ENCODE measurements around the gene CPTP. TPM values are rescaled to one million over a fixed set of nuclear protein-coding genes. Genes with fewer than 3 reads are reported as not detected.

Gene CPTP
- total RNA-seq, 1 donor from 2014 or later: 20.8 TPM

DNA sequence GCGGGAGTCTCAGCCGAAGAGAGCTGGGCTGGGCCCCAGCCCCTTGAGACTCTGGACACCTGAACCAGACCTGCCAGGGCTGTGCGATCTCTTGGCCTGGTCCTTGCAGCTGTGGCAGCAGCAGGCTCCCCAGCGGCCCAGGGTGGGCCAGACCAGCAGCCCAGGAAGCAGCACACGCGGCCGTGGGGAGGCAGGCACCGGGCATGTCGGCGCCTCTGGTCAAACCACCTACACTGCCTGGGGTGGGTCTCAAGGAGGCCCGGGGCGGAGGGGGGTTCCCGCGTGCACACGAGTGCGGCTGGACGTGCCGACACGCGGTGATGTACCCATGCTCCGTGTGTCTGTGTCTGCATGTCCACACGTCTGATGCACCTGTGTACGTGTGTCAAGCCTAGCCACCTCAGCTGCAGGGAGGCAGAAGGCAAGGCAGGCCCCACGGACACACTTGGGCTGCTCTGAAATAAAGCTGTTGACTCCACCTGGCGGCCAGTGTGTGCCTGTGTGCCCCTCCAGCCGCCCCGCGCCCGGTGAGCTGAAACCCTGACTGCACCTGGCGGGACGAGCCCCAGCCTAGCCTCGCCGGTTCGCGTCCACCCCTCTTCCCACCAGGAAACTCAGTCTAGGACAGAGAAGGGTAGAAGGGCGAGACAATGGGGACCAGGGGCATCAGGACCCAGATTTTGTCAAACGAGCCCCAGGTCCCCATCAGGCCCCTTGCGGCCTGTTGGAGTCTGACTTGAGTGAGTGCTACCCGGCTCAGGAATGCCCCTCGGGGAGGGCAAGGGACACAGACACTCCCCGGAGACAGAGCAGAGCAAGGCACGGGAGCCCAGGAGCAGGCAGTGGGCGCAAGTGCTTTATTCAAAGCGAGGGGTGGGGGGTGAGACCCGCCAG lies 32.8 kb upstream of the CPTP start:
- intact Hi-C loops (cut with micrococcal nuclease): loop anchor here (2.0 to 5.0 kb wide), 2 partner anchors 259 to 309 kb away; partner anchors contain the start of gene PERM1

DNA sequence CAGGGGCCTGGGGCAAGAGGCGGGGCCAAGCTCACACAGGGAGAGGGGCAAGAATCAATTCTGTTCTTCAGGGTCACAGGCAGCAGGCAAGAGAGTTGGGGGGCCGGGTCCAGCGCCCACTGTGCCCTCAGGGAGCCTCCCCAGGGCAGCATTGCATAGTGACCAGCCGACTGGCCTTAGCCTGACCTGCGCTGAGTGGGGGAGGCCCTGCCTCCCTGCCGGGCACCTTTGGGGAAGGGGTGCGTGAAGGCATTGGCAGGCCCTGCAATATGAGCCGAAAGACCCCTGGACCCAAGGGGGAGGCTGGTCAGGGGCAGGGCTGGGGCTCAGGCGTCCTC lies 32.2 kb upstream of the CPTP start:
- intact Hi-C loops (cut with micrococcal nuclease): loop anchor here (5.0 kb wide), 1 partner anchor 310 kb away; the partner anchor contains the start of gene PERM1

DNA sequence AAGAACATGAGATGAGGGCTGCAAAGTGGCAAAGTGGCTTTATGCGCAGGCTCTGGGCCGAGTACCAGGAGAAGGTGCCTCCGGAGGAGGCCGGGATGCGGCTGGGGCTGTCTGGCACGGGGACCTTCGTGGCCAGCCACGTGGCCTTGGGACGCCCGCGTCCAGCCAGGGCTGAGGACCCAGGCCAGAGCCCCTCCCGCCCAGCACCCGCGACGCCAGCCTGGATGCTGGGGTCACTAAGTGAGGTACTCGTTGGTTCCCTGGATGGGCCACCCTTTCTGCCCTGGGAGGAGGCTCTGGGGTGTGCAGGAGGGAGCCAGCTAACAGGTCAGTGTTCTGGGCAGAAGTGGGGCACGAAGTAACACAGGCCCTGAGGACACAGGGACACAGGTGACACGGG lies 31.8 kb upstream of the CPTP start:
- intact Hi-C loops (cut with micrococcal nuclease): loop anchor here (5.0 kb wide), 1 partner anchor 311 kb away; the partner anchor contains the start of gene PERM1

DNA sequence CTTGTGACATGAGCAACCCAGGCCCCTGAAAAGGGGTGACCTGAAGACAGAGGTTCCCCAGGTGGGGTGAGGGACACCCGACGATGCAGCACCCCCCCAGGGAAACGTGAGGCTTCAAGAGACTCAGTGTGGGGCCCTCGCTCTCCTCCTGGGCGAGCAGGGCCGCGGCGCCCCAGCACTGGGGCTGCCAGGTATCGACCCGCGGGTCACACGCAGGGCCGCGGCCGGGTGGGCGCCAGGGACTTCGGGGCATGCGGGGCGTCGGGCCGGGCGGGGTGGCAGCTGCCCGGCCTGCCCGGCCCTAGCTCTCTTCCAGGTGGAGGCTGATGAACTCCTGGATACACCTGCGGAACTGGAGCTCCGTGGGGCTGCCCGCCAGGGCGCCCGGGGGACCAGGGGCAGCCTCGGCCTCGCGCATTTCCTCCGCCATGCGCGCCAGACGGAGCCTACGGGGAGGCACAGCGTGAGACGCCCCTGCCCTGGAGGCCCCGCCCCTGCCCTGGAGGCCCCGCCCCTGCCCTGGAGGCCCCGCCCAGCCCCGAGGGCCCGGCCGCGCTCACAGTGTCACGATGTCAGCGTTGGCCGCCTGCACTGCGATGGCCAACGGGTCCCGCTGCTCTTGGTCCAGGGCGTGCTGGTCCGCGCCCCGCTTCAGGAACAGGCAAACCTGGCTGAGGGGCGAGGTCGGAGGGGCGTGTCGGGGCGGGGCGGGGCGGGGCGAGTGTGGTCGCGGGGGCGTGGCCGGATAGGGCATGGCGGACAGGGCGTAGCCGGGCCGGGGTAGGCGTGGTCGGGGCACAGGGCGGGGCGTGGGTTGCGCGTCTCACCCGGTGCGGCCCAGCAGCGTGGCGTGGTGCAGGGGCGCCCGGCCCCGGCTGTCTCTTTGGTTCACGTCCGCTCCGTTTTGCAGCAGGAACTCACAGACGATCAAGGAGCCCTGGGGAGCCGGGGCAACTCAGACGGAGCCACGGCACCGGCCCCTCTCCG lies 31.0 kb upstream of the CPTP start:
- intact Hi-C loops (cut with micrococcal nuclease): loop anchor here (5.0 kb wide), 1 partner anchor 311 kb away; the partner anchor contains the start of gene PERM1

DNA sequence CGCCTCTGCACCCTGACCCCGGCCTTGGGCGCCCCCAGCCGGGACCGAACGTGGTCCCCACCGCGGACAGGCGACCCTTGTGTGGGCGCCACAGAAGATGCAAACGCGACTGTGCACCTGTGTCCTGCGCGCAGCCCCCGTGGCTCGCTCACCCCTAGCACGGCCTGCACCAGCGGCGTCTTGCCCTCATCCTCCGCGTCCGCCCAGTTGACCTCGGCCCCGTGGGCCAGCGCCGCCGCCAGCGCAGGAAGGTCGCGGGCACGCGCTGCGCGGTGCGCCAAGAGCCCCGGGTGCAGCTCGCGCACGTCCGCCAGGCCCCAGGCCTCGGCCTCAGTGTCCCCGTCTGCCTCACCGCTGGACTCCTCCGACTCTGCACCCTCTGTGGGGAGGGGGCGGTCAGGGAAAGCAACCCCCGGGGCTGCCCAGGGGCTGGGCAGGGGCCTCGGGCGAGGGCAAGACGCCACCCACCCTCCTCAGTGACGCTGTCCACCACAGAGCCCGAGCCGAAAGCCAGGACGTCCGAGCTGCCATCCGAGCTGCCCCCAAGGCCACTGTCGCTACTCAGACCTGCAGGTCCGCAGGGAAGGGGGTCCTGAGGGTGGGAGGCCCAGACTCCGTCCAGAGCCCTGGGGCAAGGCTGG lies 30.2 kb upstream of the CPTP start:
- intact Hi-C loops (cut with micrococcal nuclease): loop anchor here (5.0 kb wide), 1 partner anchor 312 kb away; the partner anchor contains the start of gene PERM1

DNA sequence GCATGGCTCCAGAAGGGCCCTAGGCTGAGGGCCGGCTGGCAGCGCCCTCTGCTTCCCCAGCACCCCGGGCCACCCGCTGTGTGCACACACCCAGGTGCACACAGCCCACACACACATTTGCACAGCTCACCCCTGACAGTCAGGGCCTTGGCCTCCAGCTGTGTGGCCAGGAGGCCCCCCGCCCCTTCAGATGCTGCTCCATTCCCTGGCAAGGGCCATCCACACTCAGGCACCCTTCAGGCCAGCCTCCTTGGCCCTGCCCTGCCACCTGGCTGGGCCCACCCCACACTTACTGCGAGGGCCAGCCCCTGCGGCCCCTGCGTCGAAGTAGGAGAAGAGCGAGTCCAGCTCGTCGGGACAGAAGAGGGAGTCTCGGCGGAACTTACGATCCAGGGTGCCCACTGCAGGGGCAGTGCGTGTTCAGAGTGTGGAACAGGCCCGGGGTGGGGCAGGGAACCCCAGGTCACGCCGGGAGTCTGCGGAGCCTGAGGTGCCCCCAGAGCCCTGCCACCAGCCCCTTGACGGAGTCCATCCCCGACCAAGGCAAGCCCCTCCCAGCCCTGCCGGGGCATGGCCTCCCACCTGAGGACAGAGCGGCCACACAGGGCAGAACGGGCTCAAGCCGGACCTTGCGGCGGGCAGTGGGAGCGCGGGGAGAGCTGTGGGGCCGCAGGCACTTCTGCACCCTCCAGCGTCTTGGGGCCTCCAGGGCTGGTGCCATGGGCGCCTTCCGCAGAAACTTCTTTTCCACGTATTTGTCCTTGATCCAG lies 29.3 kb upstream of the CPTP start:
- intact Hi-C loops (cut with micrococcal nuclease): no loop called here

DNA sequence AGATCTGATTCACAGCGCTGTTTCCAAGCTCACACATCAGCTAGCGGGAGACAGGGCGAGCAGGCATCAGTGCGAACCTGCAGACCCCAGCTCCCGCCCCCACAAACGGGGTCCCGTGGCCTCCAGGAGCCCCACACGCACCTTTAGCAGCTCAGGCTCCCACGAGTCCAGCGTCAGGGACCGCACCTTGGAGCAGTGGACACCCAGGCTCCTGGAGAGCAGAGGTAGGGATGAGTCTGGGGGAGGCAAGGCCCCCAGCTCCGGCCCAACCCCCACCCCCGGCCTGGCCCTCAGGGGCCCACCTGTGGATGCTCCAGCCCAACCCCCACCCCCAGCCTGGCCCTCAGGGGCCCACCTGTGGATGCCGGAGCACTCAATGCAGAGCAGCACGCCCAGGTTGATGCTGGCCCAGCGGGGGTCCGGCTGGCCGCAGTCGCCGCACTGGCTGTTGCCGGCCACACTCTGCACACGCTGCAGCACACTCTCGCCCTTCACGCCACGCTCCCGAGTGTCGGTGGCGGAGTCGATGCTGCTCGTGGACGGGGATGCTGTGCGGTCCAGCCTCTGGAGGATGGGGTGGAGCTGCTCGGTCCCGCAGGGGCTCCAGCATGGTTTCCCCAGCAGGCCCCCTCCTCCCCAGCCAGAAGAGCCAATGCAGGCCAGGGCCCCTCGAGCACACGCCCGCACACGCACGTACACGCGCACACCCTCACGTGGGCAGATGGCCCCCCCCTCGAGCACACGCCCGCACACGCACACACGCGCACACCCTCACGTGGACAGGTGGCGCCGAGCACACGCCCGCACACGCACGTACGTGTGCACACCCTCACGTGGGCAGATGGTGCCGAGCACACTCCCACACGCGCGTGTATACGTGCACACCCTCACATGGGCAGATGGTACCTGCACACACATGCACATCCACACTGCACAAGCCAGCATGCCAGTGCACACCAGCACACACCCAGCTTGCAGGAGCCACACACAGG lies 28.2 kb upstream of the CPTP start:
- intact Hi-C loops (cut with micrococcal nuclease): no loop called here

DNA sequence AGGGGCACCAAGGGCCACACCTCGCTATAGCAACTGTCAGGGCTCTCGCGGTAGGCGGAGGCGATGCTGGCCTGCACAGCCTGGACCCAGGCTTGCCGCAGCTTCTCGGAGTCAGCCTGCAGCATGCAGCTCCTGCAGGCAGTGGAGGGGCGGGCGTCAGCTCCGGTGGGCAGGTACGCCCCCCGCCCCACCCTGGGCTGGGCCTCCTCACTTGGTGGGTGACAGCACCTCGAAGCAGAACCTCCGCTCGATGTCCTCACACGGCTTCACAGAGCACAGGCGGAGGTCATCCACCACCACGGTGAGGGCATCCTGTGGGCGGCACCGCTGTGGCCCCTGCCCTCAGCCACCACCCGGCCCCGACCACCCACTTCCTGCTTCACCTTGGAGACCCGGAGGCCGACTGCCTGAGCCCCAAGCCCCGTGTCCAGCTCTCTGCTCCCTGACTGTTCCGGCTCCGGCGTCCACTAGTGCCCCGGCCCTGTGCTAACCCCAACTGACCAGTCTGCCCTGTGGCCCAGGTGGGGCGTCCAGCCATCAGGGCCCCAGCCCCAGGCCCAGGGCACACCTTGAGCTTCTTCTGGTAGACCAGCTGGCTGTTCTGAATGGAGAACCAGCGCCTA lies 26.7 kb upstream of the CPTP start:
- intact Hi-C loops (cut with micrococcal nuclease): no loop called here

DNA sequence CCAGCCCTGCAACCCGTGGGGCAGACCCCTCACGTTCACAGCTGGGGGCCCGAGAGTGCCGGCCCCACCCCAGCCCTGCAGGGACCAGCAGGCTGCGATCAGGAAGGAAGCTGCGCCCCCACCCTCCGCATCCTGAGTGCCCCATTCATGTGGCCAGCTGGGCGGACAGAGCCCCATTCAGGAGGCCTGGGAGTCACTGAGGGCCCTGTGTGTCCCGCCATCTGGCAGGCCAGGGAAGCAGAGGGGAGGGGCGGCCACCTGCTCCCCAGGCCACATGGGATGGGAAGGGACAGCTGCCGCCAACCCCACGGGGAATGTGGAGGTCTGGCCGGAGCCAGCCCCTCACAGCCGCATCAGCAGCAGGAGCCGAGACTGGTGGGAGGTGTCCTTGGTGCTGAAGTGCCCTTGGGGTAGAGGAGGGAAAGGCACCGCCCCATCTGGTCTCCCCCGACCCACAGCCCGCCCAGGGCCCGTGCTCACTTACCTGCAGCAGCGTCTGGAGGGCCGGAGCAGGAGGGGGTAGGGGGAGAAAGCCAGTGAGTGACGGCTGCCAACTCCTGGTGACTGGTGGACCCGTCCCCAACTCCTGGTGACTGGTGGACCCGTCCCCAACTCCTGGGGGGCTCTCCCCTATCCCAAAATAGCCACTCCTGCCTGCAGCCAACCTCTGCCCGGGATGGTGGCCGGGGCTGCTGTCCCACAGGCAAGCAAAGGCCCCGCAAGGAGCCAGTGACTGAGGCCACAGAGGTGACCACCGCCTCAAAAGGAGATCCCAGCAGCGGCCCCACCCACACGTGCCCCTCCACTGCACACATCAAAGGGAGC lies 25.5 kb upstream of the CPTP start:
- intact Hi-C loops (cut with micrococcal nuclease): no loop called here

DNA sequence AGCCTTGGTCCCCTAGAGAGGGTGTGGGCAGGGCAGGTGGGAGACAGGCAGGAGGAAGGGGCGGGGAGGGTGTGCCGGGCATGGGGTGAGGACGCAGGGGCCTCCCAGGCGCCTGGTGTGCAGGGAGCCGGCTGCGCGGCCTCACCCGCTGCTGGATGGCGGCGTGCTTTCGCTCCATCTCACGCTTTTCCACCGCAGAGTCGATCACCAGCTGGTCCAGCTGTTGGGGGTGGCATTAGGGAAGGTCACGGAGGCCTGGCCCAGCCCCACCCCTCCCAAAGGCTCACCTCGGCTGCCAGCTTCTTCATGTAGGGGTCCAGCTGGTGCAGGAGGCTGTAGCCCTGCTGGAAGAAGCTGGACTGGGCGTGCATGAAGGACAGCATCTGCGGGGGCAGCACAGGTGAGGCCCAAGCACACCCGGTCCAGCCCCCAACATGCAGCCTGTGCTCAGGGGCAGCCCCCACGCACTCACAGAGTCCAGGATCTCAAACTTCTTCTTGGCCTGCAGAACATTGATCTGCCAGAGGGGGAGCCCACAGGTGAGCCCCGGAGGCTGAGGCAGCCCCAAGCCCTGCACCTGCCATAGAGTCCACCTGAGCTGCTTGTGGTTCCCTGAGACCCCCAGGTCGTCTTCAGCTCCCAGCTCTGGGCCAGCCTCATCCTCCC lies 24.8 kb upstream of the CPTP start:
- intact Hi-C loops (cut with micrococcal nuclease): no loop called here

DNA sequence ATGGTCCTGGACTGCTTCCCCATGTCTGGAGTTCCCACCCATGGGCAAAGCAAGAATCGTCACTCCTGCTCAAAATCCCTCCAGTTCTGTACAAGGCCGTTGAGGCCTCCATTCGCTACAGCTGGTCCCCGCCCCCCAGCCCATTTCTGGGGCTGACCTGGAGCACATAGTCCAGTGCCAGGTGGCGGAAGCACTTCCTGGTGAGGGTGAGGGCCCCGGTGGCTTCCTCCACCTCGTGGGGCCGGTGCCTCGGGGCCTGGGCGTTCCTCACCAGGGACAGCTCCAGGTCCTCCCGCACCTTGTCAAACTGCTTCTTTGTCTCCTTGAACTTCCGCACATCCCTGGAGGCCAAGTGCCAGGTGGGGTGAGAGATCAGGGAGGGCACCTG lies 24.3 kb upstream of the CPTP start:
- intact Hi-C loops (cut with micrococcal nuclease): no loop called here

DNA sequence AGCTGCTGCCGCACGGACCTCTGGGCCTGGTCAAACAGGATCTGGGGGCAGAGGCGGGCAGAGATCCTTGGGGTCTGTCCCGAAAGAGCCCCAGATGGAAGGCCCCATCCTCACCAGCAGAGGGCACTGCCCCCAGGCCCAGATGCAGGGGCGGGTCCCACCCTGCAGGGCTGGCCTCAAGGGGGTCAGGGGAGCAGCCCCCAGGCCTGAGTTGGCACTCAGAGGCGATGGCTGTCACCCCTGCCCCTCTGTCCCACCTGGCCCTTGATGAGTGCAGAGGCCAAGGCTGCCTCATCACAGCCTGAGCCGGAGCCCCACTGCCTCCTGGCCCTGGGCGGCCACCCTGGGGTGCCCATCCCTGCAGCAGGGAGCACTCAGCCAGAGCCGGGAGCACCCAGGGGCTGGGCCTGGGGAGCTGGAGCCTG lies 22.6 kb upstream of the CPTP start:
- intact Hi-C loops (cut with micrococcal nuclease): no loop called here

DNA sequence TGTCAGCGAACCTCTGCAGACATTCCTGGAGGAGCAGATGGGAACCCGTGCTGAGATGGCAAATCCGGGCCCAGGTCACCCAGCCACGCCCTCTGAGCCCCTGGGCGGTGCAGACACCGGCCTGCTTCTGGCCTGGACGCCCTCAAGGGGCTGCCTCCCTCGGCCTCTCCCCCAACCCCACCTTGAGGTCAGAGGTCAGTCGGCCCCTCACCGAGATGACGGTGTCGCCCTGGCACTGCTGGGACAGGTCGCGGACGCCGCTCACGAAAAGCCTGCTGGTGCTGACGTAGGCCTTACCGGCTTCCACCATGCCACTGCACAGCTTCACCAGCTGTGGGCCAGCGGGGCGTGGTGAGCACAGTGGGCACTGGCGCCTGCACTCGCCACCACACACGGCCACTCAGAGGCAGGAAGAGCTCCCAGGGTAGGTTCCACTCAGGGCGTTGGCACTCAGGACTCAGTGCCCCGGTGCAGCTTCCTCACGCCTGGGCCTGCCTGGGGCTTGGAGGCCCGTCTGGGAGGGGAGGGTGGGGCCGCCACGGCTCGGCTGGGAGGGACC lies 21.6 kb upstream of the CPTP start:
- intact Hi-C loops (cut with micrococcal nuclease): no loop called here

DNA sequence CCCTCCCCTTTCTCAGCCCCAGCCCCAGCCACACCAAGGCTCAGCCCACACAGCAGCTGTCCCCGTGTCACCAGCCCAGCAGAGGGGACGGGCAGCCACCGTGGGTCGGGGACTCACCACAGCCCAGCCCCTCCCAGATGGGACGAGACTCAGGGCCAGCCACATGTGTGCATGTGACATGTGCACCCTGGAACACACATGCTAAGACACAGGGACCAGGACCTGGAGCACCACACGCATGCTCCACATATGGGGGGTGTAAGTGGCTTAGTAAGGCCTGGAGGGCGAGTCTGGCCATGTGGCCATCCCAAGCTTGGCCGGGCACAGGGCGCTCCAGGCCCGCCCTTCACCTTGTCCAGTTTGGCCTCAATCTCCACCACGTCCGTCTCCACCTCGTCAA lies 20.9 kb upstream of the CPTP start:
- intact Hi-C loops (cut with micrococcal nuclease): no loop called here

DNA sequence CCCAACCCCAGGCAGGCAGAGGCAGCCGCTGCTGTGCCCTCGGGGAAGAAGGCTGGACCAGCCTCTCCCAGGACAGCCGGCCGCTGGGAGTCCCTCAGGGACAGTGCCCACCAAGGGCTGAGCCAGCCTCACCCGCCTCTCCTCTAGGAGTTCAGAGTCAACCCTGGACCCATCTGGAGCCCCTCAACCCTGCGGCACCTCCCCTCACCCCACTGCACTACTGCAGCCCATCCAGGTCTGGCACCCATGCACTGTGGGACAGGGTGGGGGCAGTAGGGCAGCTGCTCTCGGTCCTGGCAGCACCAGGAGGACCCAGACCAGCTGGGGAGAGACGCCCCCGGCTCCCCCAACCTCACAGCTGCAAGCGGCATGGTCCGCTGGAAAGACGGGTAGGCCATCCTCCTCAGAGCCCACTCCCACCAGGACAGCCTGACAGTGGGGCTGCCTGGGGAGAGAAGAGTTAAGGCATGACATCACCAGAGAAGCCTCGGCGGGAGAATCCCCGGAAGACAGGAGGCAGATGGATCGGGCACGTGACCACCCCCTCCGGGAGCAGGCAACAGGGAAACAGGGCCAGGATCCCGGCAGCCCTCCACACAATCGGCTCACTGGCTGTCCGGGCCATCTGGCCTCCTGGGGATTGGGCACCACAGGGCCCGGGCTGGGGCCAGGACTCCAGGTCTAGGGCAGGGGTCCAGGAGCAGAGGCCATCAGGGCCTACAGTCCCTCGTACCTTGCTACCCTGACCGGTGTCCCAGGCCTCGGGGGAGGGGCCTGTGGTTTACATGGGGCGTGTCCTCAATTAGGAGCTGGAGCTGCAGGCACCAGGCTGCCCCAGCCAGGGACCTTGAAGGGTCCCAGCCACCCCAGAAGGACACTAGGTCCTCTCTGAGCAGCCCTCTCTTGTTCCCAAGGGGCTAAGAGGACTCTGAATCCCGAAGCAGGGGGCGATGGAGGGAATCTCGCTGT lies 20.0 kb upstream of the CPTP start:
- intact Hi-C loops (cut with micrococcal nuclease): loop anchor here (5.0 kb wide), 4 partner anchors 72 to 603 kb away; partner anchors contain the start of genes B3GALT6, ISG15 and SDF4

Data from T-helper 1 cell treated with Interleukin-12 subunit alpha and Interleukin-12 subunit beta and Interleukin-4 antibody, amounts not matched to agents 30 ng/mL and 1 ng/mL, for 36 hours (primary cell).